NCI-H2171 treated with DMSO at 0.1 percent for 48 hours (cell line): ENCODE measurements around the gene ZNF12.
"Not testable (repeated sequence)": the region's sequence is repeated elsewhere in the genome, so short reads cannot be mapped to it uniquely, and the experiment has no call there.

ENCODE experiments used
- DNase-seq: peaks from one replicate; lab custom pipeline; 2025; lab: John Stamatoyannopoulos, UW

ZNF12 gene

GRCh38 chr7:6706666-6707407 lies at the start of gene ZNF12:
Gene ZNF12 (minus strand): TSS chr7:6706947. CDS start chr7:6705173, 1,774 bp downstream.
- peak; percentile 94 for DNase-seq

GRCh38 chr7:6753964-6754363 lies 47.2 kb upstream of the ZNF12 start, which contains the start of gene RSPH10B2:
Gene RSPH10B2 (plus strand): TSS chr7:6754103. CDS start chr7:6757678, 3,575 bp downstream.
- DNase-seq, result not testable (repeated sequence)

GRCh38 chr7:6750173-6750572 lies 43.4 kb upstream of the ZNF12 start:
- not testable (repeated sequence) for DNase-seq

GRCh38 chr7:6749335-6749734 lies 42.6 kb upstream of the ZNF12 start:
- DNase-seq, result not testable (repeated sequence)

- not testable (repeated sequence) for DNase-seq
These were observed 37.8 kb upstream of the ZNF12 start for GRCh38 chr7:6744410-6745100.

GRCh38 chr7:6738415-6738814 lies 31.7 kb upstream of the ZNF12 start:
- DNase-seq, result not testable (repeated sequence)

- DNase-seq, result no peak
These were observed 23.5 kb upstream of the ZNF12 start for GRCh38 chr7:6730343-6730633.

GRCh38 chr7:6729492-6730342 lies 23.0 kb upstream of the ZNF12 start:
- peak; percentile 89 for DNase-seq

GRCh38 chr7:6728893-6729491 lies 22.2 kb upstream of the ZNF12 start:
- DNase-seq, result not testable (repeated sequence)

GRCh38 chr7:6727663-6728062 lies 20.9 kb upstream of the ZNF12 start:
- DNase-seq, result no peak

GRCh38 chr7:6726341-6726740 lies 19.6 kb upstream of the ZNF12 start:
- not testable (repeated sequence) for DNase-seq

- DNase-seq, result no peak
These were observed 18.3 kb upstream of the ZNF12 start for GRCh38 chr7:6725003-6725402.

- DNase-seq, result not testable (repeated sequence)
These were observed 17.6 kb upstream of the ZNF12 start for GRCh38 chr7:6724351-6724750.

- DNase-seq, result no peak
These were observed 11.4 kb upstream of the ZNF12 start for GRCh38 chr7:6718124-6718523.

- DNase-seq, result not testable (repeated sequence)
These were observed 9.2 kb upstream of the ZNF12 start for GRCh38 chr7:6715898-6716297.

- DNase-seq, result no peak
These were observed 7.6 kb upstream of the ZNF12 start for GRCh38 chr7:6714360-6714759.

GRCh38 chr7:6709808-6710207 lies 3.1 kb upstream of the ZNF12 start:
- peak; percentile 55 for DNase-seq

- DNase-seq, result no peak
These were observed 1.6 kb upstream of the ZNF12 start for GRCh38 chr7:6708304-6708703.

- DNase-seq, result no peak
These were observed 635 bp downstream of the ZNF12 start for GRCh38 chr7:6705959-6706665.

GRCh38 chr7:6701860-6702259 lies 4.9 kb downstream of the ZNF12 start:
- no peak for DNase-seq

GRCh38 chr7:6700793-6701192 lies 6.0 kb downstream of the ZNF12 start:
- no peak for DNase-seq
